GM21360 (cell line): ENCODE results near the gene MLIP.

Experiments
- ATAC-seq: cut with Tn5 transposase; IDR thresholded peaks from one replicate; pipeline ENCODE4 v1.9.1; 2021; ENCODE audit warnings: mild to moderate bottlenecking, moderate library complexity; ENCODE audit not compliant: unreplicated experiment

MLIP gene

DNA sequence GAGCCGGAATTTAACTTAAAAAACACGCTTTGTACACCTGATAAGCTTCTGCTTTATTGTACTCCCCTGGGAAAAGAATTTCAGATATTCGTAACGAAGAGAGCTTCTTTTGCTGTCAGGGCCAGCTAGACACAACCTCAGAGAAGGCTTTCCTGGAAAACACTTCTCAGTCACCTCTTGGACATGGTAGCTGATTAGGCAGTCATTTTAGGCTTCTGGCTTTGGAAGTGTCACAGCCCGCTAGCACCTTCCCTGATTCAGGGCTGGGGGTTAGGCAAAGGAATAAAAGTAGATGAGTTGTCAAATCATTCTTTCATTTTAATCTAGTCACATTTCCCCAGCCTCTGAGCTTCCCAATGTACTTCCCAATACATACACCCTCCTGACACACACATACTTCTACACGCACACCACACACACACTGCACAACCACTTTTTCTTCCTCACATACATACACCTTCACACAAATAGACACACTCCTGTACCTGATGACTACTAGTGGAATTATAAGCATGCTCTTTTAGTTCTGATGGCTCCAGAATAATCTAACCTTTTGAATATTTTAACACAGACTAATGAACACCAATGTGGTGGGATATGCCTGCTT is 162.1 kb downstream of the MLIP start:
- ATAC-seq = no peak

DNA sequence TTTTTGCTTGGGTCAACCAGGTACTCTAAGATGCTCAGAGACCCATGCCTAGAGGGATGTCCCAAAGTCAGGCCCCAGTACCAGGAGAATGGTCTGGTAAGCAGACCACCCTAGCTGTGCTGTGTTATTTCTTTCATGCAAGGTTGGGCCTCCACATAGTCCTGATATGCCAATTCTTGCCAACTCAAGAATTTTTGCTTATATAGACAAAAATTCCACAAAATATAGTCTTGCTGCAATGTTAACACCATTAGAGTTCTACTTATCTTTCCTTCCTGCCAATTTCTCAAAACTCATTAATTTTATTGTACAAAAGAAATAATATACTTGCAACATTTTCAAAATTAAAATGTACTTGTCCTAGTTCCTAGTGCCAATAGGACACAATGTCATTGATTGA is 163.1 kb downstream of the MLIP start:
- ATAC-seq = no peak

DNA sequence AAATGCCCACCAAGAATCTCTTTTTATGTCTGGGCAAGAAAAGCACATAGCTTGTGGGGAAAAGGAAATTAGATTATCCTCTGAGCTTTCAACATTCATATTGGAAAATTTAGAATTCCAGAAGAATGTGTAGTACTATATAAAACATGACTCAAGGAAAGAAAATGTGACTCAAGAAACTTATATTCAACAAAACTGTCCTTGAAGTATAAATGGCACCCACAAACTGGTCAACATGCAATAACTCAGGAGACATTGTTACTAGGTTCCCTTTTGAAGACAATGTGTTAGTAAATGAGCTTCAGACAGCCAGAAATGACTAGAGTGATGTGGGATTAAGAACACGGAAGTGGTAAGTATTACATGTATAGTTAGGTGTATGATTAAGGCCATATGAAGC is 170.9 kb downstream of the MLIP start:
- no peak for ATAC-seq

DNA sequence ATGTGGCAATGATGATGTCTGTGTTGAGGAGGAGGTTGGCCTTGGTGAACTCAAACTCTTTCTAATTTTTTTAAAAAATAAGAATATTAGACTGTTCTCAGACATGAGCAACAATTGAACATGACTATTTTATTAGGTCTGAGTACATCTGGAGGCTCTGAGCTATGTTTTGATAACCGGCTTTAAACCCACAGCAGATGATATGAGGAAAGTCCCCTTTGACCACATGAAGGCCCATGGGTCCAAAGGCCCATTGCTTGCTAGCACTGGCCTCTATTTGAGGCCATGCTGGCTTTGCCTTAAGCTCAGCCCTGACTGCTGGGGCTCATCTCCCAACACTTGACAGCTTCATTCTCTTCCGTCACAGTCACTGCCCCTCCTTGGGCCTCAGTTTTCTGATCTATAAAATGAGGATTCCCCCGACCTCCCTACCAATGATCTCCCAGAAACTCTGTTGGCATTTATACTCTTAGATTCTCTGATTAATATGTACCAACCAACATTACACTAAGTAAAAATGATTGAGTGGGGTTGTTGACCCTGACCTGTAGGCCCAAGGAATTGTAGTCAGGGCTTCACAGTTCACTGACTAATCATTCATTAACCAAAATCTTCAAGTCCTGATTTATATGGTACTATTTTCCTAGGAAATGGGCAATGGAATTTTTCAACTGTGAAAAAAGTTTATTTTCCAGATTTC is 173.1 kb downstream of the MLIP start:
- ATAC-seq = no peak

DNA sequence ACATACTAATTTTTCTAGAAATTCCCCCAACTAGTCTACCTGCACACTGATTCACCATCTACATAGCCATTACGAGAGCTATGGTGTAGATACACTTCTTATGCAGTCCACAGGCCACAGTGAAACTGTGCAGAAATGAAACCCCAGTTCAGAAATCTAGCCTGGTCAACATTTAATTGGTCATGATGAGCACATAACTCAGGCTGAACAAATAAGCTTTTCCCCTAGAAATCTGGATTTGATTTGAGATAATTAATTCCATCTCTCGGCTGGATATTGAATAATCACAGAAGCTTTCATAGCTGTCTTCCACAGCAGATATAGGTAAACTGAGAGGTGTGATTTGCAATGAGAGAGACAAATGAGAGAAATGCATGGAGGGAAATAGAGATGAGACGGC is 174.4 kb downstream of the MLIP start:
- ATAC-seq = no peak

DNA sequence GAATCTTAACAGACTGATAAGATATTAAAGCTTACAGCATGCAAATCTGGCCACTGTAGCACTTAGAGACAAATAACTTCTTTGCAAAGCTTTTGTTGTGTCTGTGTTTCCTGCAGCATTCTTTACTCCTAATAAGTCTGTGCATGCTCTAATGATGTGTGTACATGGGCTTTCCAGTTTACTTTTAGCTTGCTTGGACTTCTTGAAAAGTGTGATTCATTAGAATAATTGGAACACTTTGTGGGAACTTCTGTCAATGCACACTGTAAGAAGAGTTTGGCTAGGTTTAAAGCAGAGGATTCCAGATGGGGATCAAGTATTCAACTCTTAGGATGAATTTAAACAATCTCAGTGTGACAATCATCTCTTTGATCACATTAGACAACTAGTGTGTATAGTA is 174.9 kb downstream of the MLIP start:
- no peak for ATAC-seq

DNA sequence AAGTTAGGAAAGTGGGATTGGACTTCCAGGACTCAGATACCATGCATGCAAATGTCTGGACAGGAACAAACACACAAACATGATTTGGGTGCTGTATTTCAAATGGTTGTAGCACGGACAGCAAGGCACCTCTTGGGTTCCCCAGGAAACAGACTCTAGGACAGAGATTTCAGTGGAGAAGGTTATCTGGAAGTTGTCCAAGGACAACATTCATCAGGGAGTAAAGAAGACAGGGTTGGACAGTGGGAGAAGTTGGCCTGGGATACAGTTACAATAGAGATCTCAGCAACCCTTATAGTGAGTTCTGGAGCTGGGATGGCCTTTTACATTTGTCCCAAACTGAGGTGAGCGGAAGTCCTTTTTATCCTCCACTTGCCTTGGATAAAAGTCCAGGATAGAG is 177.2 kb downstream of the MLIP start:
- no peak for ATAC-seq

DNA sequence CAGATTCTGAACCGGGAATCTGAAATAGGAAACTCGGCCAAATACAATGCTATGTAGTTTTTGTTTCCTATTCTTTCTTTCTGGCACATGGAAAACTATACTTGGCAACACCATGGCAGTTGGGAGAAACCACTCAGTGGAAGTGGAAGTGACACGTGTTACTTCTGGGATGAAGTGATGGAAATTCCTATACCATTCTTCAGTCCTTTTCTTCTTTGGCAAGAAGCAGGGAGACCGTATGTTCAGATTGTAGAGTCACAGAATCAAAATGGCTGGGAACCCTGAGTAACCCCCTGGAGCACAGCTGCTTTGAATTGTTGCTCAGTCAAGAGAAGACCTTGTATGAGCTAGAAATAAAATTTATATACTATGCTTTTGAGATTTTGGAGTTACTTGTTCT is 178.2 kb downstream of the MLIP start:
- no peak for ATAC-seq

DNA sequence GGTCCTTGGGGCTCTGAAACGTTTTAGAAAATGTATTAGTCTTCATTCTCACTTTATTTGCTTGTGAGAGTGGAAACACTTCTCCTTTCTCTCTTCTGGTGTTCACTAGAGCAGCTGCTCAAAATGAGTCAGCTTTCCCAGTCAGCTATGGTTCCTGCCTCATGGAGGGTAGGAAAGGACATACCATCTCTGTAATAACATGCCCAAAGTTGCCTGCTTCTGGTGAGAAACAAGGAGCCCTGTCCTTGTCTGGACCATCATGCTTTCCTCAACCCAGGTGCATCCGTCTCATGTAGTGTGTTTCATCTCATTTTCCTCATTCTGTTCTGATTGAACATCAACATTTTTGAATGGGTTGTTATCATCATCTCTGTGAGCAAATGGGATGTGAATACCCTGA is 179.9 kb downstream of the MLIP start:
- peak; percentile 77 for ATAC-seq

DNA sequence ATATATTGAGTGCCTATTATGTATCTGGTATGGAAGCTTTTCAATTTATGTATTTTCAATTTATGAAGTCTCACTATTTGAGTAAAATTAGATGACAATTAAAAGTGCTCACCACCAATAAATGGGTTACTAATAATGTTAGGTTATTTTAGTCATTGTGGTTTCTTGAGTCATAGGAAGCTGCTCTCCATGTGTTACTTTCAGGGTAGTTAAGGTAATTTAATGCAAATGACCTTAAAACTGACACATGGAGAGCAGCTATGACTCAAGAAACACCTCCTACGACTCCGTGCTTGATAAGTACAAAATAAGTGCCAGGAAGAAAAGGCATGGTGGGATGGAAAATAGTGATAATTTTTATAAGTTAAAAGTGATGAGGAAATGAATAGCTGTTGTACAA is 180.5 kb downstream of the MLIP start:
- ATAC-seq = no peak

DNA sequence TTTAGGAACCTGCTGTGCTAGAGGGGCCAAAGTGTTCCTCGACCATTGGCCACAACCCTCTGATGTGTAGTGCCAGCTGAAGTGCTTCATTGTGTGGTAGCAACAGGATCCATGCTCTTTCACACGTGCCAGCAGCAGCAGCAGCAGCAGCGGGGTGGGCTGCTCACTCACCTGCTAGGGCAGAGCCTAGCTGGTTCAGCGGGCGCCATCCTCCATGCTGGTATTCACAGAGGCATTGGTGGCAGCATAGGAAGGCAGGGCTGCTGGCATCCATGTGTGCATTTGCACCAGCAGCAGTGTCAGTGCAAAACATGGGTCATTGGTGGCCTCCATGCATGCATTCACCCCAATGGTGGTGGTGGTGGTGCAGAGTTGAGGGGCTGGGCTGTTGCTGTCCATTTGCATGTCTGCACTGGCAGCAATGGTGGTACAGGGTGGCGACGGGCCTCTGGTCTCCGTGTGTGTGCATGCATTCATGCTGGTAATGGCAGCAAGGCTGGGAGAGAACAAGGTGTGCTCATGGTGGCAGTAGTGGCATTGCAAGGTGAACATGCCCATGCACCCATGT is 183.8 kb downstream of the MLIP start:
- no peak for ATAC-seq

DNA sequence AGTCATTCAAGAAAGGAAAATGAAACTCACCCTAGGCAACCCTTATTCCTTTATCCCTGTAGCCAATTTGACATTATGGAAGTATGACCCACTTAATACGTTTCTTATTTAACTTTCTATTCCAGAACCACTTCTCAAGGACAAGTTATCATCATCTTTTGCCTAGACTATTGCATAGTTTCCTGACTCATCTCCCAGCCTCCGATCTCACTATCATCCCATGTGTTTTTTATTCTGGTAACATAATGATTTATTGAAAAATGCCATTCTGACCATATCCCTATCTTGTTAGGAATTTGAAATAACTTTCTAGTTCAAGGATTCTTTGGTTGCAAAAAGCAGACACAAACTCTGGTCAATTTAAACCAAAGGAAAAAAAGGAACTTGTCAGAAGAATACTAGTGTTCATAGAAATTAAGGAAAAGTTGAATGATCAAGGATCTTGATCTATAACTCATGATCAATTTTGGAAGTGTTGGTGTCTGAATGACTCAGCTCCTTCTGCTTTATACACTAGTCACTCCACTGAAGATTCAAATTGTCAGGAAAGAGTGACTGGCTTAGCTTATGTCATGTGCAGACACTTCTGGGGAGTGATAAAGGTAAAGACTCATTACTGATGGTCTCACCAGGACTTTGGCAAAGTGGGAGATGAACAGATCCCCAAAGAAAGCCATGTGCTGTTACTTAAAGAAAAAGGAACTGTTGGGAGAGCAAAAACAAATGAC is 188.5 kb downstream of the MLIP start:
- no peak for ATAC-seq

DNA sequence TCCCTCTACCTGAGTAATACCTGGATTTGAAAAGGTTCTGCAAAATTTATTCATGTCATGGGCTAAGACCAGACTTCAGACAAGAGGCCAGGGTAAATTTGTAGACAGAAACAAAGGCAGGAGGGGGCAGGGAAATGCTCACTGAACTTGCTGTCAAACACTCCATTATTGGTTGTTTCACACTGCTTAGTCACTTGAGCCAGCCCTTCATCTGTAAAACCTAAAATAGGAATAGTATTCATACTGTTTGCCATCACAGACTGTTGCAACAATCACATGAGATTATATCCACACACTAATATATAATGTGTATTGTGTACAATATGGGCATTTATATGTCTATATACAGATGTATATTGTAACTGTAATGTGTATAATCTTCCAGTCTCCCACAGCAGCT is 190.5 kb downstream of the MLIP start:
- ATAC-seq = no peak

DNA sequence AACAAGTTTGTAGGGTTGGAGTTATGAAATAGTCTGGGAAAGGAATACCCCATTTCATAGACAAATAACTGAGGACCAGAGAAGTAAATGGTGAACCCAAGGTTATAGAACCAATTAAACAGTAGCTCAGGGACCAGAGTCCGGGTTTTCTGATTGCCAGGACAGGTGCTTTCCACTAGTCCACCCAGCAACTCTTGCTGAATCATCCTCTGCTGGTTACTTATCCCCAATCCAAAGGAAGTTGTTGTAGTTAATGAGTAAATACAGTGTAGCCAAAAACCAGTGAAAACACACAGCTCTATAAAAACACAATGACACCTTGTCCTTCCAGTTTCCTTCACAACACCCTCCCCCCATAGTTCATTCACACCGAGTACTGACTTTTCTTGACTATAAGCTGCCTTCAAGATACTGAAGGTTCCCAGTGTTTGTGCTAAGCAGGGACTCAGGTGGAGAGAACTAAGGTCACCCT is 196.2 kb downstream of the MLIP start:
- ATAC-seq = no peak

DNA sequence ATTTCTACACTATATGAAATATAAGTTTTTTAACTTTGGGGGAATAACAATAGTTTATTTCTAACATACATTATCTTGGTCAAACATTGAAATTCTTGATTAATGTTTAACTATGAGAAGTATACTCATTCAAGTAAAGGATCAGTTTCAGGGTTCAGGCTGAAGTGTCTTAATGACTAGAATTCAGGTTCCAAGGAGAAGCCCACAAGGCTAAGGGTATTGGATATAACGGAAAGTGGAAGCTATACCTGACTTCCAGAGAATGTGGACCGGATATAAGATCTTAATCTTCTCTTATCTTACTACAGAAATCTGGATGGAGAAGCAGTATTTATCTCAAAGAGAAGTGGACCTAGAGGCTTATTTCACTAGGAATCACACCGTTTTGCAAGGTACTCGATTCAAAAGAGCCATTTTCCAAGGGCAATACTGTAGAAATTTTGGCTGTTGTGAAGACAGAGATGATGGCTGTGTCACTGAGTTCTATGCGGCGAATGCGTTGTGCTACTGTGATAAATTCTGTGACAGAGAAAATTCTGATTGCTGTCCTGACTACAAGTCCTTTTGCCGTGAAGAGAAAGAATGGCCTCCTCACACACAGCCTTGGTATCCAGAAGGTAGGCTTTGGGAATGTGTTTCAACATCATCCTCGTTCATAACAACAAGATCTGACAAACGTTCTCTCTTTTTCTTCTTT is 197.2 kb downstream of the MLIP start, which contains the start of gene TINAG:
Gene TINAG (plus strand): TSS at position 153 of the 697 bp plus-strand sequence. CDS start 110 bp downstream, at position 263.
- no peak for ATAC-seq

DNA sequence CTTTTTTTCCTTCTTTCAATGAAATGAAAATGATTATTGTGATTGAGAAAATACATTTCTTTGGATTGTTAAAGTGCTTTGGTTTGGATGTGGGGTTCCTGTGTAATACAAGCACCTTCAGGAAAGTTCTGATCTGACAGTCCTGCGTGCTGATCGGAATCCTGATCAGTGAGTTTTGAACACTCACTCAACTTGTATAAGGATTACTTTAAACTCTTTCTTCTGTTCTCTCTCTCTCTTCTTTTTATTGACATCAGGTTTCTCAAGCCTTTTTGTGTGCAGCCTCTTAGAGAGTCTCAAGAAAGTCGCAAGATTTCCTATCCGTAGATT is 197.7 kb downstream of the MLIP start:
- ATAC-seq = no peak

DNA sequence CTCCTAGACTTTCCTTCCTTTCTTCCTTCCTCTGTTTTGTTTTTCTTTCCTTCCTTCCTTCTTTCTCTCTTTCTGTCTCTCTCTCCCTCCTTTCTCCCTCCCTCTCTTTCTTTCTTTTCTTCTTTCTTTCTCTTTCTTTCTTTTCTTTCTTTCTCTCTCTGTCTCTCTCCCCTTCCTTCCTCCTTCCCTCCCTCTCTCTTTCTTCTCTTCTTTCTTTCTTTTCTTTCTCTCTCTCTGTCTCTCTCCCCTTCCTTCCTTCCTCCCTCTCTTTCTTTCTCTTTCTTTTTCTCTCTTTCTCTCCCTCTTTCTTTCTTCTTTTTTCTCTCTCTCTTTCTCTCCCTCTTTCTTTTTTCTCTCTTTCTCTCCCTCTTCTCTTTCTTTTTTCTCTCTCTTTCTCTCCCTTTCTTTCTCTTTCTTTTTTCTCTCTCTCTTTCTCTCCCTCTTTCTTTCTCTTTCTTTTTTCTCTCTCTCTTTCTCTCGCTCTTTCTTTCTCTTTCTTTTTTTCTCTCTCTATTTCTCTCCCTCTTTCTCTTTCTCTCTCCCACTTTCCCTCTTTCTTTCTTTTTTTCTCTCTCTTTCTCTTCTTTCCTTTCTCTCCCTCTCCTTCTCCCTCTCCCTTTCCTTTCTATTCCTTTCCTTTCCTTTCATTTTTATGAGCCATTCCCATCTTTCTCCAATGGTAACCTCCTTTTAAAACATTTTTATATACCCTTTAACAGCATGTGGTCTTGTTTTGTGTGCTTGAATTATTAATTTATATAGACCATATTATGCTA is 199.3 kb downstream of the MLIP start:
- ATAC-seq = no peak

DNA sequence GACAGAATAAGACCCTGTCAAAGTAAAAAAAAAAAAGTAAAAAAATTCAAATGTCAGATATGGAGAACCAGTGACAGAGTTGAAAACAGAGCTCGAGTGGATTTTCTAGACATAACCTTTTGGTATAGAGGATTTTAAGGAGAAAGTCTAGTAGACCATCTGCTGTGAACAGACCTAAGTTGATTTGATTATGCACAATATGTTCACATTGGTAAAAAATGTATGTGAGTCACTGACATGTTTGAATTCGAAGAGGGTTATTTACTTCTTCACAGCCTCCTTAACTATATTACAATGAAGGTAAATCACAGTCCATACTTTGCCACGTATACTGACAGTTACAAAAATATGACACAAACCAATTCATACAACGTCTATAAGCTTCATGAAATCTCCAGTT is 204.4 kb downstream of the MLIP start:
- ATAC-seq = no peak
